ENCODE results near the gene SUCNR1. TPM values are rescaled to one million over a fixed set of nuclear protein-coding genes. Genes with fewer than 3 reads are reported as not detected.
"Not testable (repeated sequence)": the region's sequence is repeated elsewhere in the genome, so short reads cannot be mapped to it uniquely, and the experiment has no call there.

The SUCNR1 gene
- total RNA-seq, 2 experiments from 2014 or later: not detected

DNA sequence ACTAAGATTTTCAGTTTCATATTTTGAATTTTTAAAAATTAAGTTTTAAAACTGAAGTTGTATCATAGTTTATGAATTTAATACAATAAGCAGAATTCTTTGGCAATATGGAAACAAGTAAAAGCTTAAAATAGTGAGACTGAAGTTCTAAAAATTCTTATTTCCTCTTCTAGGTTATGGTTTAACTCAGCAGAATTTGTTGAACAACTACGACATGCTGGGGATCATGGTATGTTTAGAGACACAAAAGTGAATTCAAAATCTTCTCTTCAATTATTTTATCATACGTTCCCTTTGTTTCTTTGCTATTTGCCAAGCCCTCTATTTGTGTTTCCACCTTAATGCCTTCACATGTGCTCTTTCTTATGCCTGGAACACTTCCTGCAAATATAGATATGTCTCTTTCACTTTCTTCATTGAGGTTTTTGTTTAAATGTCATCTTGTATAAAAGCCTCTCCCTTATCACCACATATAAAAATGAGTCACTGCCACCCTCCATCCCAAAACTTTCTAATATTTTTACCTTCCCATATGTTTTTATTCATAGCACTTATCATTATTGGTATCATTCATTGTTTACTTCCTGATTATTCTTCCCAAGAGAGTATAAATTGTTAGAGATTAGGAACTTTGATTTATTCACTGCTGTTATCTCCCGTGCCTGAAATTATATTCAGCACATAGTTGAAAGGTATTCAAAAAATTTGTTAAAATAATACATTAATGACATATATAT is 6.4 kb downstream of the SUCNR1 start:
- no peak overlapping the region for H3K4me3 Mint-ChIP-seq
- peaks cover 2% of the 10 kb centered on the region for H3K36me3 Mint-ChIP-seq (ENCODE audit: low read depth)
- H3K4me1 Mint-ChIP-seq: peaks cover 9% of the 10 kb centered on the region
- H3K27ac Mint-ChIP-seq: no peak overlapping the region
- DNase-seq: no peak
- POLR2A ChIA-PET: no interaction called here
- CTCF ChIA-PET: no interaction called here
- no peaks in the 10 kb centered on the region for H3K9me3 Mint-ChIP-seq
- peaks cover 11% of the 10 kb centered on the region for H3K27me3 Mint-ChIP-seq

- no peak for DNase-seq
- POLR2A ChIA-PET: no interaction called here
- peaks cover 2% of the 10 kb centered on the region for H3K36me3 Mint-ChIP-seq (ENCODE audit: low read depth)
- peaks cover 11% of the 10 kb centered on the region for H3K4me1 Mint-ChIP-seq
- no peak overlapping the region for H3K4me3 Mint-ChIP-seq
- CTCF ChIA-PET: no interaction called here
- no peak overlapping the region for H3K27ac Mint-ChIP-seq
- no peaks in the 10 kb centered on the region for H3K9me3 Mint-ChIP-seq
- H3K27me3 Mint-ChIP-seq: peaks cover 11% of the 10 kb centered on the region
Measured at GRCh38 chr3:151880416-151880690, 6.9 kb downstream of the SUCNR1 start.

DNA sequence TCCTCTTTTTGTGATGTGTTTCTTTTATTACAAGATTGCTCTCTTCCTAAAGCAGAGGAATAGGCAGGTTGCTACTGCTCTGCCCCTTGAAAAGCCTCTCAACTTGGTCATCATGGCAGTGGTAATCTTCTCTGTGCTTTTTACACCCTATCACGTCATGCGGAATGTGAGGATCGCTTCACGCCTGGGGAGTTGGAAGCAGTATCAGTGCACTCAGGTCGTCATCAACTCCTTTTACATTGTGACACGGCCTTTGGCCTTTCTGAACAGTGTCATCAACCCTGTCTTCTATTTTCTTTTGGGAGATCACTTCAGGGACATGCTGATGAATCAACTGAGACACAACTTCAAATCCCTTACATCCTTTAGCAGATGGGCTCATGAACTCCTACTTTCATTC is 7.7 kb downstream of the SUCNR1 start:
- peaks cover 8% of the 10 kb centered on the region for H3K27me3 Mint-ChIP-seq
- CTCF ChIA-PET: no interaction called here
- H3K36me3 Mint-ChIP-seq (ENCODE audit: low read depth): no peaks in the 10 kb centered on the region
- no peak overlapping the region for H3K4me3 Mint-ChIP-seq
- H3K4me1 Mint-ChIP-seq: peaks cover 11% of the 10 kb centered on the region
- no peak for DNase-seq
- POLR2A ChIA-PET: no interaction called here
- no peaks in the 10 kb centered on the region for H3K9me3 Mint-ChIP-seq
- H3K27ac Mint-ChIP-seq: no peak overlapping the region

- H3K4me1 Mint-ChIP-seq: peaks cover 13% of the 10 kb centered on the region
- CTCF ChIA-PET; H3K4me3 Mint-ChIP-seq; H3K36me3 Mint-ChIP-seq (ENCODE audit: low read depth); H3K9me3 Mint-ChIP-seq; H3K27ac Mint-ChIP-seq; H3K27me3 Mint-ChIP-seq; POLR2A ChIA-PET; DNase-seq: not testable (repeated sequence)
Measured at GRCh38 chr3:151885397-151885796, 12.0 kb downstream of the SUCNR1 start.

- not testable (repeated sequence) for H3K27me3 Mint-ChIP-seq; H3K36me3 Mint-ChIP-seq (ENCODE audit: low read depth)
Measured at GRCh38 chr3:151887450-151888211, 14.2 kb downstream of the SUCNR1 start.

GRCh38 chr3:151890721-151891141 is 17.3 kb downstream of the SUCNR1 start:
- no peak for DNase-seq
- POLR2A ChIA-PET: no interaction called here
- Mint-ChIP-seq H3K4me3 (no peak overlapping the region), H3K4me1 (peaks cover 22% of the 10 kb centered on the region), H3K27me3 (no peaks in the 10 kb centered on the region), H3K9me3 (no peaks in the 10 kb centered on the region), H3K27ac (no peak overlapping the region), H3K36me3 (ENCODE audit: low read depth) (no peaks in the 10 kb centered on the region)
- CTCF ChIA-PET: no interaction called here

More at GRCh38 chr3:151887450-151888211, 14.2 kb downstream of the SUCNR1 start:
- H3K4me3 Mint-ChIP-seq, CTCF ChIA-PET, H3K9me3 Mint-ChIP-seq, DNase-seq, POLR2A ChIA-PET, H3K27ac Mint-ChIP-seq: not testable (repeated sequence)
- H3K4me1 Mint-ChIP-seq: peaks cover 21% of the 10 kb centered on the region

- Mint-ChIP-seq H3K27me3 (no peaks in the 10 kb centered on the region), H3K4me3 (no peak overlapping the region), H3K27ac (no peak overlapping the region), H3K36me3 (ENCODE audit: low read depth) (no peaks in the 10 kb centered on the region), H3K9me3 (no peaks in the 10 kb centered on the region), H3K4me1 (peaks cover 25% of the 10 kb centered on the region)
- CTCF ChIA-PET: no interaction called here
- POLR2A ChIA-PET: no interaction called here
- DNase-seq: no peak
Measured at GRCh38 chr3:151891721-151892120, 18.3 kb downstream of the SUCNR1 start.

DNA sequence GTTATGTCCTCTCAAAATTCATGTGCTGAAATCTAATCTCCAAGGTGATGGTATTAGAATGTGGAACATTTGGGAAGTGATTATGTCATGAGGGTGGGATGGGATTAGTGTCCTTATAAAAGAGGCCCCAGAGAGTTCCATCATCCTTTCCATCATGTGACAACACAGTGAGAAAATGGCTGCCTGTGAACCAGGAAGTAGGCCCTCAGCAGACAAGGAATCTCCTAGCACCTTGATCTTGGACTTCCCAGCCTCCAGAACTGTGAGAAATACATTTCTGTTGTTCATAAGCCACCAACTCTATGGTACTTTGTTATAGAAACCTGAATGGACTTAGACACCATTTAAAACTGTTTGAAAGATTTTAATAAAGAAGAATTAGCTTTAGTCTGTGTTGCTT is 20.8 kb downstream of the SUCNR1 start:
- no peaks in the 10 kb centered on the region for H3K27me3 Mint-ChIP-seq
- no peak overlapping the region for H3K4me3 Mint-ChIP-seq
- peaks cover 25% of the 10 kb centered on the region for H3K4me1 Mint-ChIP-seq
- no peak for DNase-seq
- H3K27ac Mint-ChIP-seq: no peak overlapping the region
- no peaks in the 10 kb centered on the region for H3K36me3 Mint-ChIP-seq (ENCODE audit: low read depth)
- ChIA-PET POLR2A (no interaction called here), CTCF (no interaction called here)
- H3K9me3 Mint-ChIP-seq: no peaks in the 10 kb centered on the region

GRCh38 chr3:151895478-151896241 is 22.2 kb downstream of the SUCNR1 start:
- DNase-seq: no peak
- no peak overlapping the region for H3K27ac Mint-ChIP-seq
- ChIA-PET POLR2A (no interaction called here), CTCF (interaction anchor here (0.6 to 0.9 kb wide), 4 partner anchors 8 to 612 kb away, joined by 3 to 7 read pairs (median 3); no protein-coding TSS in a partner anchor)
- H3K27me3 Mint-ChIP-seq: no peaks in the 10 kb centered on the region
- no peaks in the 10 kb centered on the region for H3K9me3 Mint-ChIP-seq
- no peak overlapping the region for H3K4me3 Mint-ChIP-seq
- peaks cover 25% of the 10 kb centered on the region for H3K4me1 Mint-ChIP-seq
- H3K36me3 Mint-ChIP-seq (ENCODE audit: low read depth): no peaks in the 10 kb centered on the region

- H3K9me3 Mint-ChIP-seq: no peaks in the 10 kb centered on the region
- H3K27ac Mint-ChIP-seq: no peak overlapping the region
- CTCF ChIA-PET: no interaction called here
- peaks cover 27% of the 10 kb centered on the region for H3K4me1 Mint-ChIP-seq
- H3K4me3 Mint-ChIP-seq: no peak overlapping the region
- POLR2A ChIA-PET: no interaction called here
- H3K27me3 Mint-ChIP-seq: no peaks in the 10 kb centered on the region
- no peak for DNase-seq
- H3K36me3 Mint-ChIP-seq (ENCODE audit: low read depth): no peaks in the 10 kb centered on the region
Measured at GRCh38 chr3:151896246-151897012, 23.0 kb downstream of the SUCNR1 start.

DNA sequence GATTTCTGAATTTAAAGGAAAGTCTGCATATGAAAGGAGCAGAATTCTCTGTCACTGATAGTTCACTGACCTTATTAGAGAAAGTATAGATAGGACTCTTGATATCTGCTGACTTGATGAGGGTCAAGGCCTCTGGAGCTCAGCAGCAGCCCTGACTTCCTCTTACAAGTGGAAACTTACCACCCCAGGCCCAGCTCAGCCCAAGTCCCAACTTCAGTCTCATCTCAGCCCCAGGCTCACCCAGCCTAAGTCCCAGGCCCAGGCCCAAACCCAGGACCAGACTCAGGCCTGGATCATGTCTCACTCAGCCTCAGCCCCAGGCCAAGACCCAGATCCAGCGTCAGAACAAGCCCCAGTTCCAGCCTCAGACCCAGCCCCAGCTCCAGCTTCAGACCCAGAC is 24.7 kb downstream of the SUCNR1 start:
- CTCF ChIA-PET; H3K36me3 Mint-ChIP-seq (ENCODE audit: low read depth); POLR2A ChIA-PET; H3K9me3 Mint-ChIP-seq; H3K27me3 Mint-ChIP-seq; H3K4me3 Mint-ChIP-seq; H3K27ac Mint-ChIP-seq; DNase-seq: not testable (repeated sequence)
- peaks cover 31% of the 10 kb centered on the region for H3K4me1 Mint-ChIP-seq

- H3K9me3 Mint-ChIP-seq; H3K36me3 Mint-ChIP-seq (ENCODE audit: low read depth); CTCF ChIA-PET; POLR2A ChIA-PET; DNase-seq; H3K27ac Mint-ChIP-seq; H3K27me3 Mint-ChIP-seq; H3K4me3 Mint-ChIP-seq: not testable (repeated sequence)
- H3K4me1 Mint-ChIP-seq: peaks cover 31% of the 10 kb centered on the region
Measured at GRCh38 chr3:151898564-151899261, 25.3 kb downstream of the SUCNR1 start.
